Measurements from ENCODE around the gene ASCC1.

GRCh38 chr10:72239409-72239808, 23.3 kb upstream of the ASCC1 start:
- TF ChIP-seq EZH2 (IDR thresholded peaks at IDR 0.05; ENCODE audit: borderline replicate concordance, insufficient read depth, low read depth, low read length, poor library complexity, severe bottlenecking) (no peak), CTCF (IDR thresholded peaks at IDR 0.05) (no peak)
